Activated CD8-positive, alpha-beta memory T cell treated with anti-CD3 and anti-CD28 coated beads, Interleukin-2, amount 50 U/mL, for 1 hour (primary cell): ENCODE measurements around the gene SEMA3G.

ENCODE experiments used
- DNase-seq: peaks from one replicate; pipeline ENCODE4 v3.0.0-alpha.2; 2020; ENCODE audit errors: extremely low read depth

SEMA3G gene

DNA sequence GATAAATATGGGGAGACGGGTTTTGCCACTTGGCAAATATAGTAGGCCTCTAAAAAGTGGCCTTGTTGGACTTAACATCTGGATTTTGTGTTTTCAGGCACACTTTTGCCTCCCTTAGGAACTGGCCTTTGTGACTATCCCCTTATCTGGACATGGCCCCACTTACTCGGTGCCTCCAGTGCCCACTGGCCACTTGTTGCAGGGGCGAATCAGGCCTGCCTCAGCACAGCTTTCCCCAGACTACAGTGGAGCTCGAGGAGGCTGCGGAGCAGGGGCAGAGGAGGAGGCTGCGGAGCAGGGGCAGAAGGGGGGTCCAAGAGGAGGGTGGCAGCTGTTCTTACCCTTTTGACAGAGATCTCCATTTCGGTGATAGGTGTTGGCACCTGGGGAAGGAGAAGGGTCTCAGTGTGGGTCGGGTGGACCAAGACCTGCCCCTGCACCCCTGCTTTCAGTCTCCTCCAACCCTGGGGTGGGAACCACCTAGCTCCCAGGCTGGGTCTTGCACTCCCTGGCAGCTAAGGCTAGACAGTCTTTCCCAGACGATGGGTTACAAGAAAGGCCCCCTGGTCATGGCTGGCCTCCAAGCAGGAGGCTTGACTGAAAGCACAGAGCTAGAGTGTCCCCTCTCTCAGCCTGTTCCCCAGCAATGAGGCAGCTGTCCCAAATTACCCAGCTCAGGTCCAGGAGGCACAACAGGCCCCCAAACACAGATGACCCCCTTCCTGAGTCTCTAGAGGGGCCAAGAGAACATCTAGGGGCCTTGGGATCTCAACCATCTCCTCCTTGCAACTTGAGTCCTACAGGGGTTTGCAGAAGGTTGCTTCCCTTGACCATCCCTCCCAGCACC is 6.1 kb downstream of the SEMA3G start:
- no peak for DNase-seq

DNA sequence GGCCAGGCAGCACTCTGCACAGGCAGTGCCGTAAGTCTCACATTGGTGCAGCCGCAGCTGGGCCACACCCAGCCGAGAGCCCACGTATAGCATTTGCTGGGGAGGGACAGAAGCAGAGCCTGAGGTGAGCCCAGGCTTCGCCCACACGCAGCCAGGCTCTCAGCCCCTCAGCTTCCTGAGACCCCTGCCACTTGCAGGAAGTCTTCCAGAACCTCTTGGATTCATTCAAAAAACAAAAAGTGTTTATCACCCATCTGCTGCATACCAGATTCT is 6.9 kb downstream of the SEMA3G start:
- no peak for DNase-seq

DNA sequence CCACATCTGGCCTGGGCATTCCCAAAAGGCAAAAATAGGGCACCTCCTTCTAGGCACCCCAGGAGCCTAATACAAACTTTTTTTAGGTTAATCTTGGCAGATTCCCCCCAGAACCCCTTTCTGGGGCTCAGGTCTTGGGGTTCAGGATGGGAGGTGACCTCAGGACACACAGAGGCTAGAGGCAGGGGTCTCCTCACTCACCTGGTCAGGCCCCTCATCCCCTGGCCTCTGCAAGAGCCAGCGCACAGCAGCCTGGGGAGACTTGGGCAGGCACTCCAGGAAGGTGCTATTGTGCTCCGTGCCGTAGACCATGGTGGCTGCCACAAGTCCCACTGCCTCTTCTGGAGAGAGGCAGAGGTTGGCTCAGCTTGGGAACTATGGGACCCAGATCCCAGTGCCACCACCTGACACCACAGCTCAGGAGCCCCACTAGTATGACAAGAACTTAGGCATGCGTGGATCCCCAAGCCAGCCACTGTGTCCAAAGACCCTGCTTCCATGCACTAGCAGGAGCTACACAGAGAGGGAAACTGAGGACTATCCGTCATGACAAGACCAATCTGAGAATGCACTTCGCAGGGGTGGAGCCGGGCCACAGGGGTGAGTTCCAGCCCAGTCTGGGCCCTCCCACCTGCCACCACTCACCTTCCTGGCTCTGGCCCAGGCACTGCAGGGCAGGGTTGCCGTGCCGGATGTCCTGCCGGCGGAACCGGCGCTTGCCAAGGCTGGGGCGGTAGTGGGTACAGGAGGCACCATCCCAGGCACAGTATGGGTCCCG is 7.4 kb downstream of the SEMA3G start:
- DNase-seq: no peak

DNA sequence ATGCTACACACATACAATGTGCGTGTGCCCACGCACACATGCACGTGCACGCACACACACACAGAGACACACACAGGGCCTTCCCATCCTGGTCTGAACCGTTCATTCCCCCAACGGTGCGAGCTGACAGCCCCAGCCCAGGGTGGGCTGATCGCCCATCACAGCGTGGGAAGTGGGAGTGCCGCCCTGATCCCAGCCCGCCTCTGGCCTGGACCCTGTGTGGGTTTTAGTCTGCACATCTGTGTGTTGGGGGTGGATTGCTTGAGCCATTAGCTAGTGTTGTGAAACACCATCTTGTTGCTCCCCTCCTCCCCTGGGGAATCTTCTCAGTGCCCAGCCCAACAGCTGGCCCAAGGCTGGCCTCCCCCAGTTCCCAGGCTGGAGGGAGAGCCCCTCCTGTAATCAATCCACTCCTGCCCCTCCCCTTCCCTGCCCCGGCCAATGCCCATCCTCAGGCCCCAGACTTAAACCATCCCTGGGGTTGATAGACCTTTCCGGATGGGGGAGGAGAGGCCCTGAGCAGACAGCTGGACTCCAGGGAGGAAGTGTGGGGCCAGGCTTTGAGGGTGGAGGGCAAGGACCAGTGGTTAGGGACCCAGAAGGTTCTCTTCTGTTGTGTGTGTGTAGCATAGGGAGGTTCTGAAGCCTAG is 8.3 kb downstream of the SEMA3G start:
- DNase-seq: no peak

DNA sequence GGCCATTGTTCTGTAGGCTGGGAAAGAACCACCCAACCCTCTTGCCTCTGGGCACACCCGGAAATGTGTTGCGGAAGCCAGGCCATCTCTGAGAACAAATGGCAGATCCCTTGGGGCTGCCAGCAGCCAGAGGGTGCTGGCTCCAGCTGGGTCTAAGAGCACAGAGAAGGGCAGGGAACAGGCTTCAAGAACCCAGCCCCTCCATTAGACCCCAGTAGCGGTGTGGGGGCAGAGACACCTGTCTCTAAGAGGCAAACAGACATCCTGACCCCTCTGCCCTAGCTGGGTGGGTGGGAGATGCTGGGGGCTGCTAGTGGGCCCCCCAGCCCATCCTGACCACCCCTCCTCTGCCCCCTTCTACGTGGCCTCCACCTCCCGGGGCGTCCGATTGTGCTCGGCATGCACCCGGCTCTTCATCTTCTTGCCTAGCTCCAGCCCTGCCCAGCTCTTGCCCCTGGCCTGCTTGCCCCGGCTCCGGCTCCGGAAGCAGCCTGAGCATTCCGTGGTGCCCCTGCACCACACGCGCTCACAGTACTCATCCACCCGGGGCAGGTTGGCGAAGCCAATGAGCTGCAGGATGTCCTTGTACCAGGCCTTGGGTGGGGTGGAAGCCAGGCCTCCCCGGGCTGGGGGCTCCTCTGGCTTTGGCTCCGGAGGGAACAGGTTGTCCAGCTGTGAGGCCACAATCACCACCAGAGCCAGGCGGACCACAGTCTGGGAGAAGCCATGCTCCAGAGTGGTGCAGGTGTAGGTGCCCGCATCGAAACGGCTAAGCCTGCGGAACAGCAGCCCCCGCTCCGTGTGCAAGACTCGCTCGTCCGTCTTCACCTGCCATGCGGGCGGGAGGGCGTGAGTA is 9.4 kb downstream of the SEMA3G start:
- no peak for DNase-seq

DNA sequence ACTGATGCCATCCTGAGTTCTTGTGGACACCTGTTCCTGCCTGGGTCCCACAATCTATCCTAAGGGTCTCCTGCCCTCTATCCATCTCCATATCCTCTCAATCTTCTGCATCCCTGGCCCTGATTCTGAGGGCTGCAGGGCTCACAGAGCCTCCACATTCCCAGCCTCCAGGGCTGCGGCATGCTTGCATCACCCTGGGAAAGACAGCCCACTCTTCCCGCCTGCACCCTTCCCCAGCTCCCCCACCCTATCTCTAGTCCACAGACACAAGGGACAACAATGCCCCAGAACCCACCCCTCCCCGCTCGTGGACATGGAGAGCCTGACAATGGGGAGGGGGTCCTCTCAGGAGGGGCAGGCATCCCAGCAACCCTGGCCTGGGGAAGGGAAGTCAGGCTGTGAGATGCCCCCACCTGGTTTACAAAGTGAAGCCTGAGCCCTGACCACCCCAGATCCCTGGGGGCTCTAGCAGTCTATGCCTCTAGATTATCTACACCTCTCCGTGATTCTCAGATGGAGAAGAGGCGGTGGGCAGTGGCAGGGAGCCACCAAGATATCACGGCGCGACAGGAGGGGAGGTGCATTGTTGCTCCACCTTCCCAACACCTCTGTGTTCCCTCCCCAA is 10.3 kb downstream of the SEMA3G start:
- no peak for DNase-seq

DNA sequence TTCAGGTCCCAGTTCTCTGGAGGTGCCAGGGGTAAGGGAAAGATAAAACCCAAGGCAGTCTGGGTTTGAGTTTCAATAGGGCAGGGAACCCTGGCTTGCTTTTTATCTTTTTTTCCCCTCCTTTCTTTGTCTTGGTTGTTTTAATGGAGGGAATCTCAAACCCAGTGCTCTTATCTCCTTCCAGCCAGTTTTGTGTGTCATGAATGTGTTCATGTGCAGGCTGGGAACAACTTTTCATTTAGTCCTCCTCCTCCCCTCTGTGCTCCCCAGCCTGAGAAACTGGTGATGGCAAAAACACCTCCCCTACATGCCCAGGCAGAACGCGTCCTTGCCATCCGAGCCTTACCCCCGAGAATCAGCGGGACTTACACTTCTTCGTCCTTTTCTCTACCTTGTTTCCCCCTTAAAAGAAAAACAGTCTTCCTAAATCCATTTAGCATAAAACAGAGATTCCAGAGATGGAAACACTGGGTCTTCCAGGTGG is 10.9 kb downstream of the SEMA3G start:
- DNase-seq: no peak

DNA sequence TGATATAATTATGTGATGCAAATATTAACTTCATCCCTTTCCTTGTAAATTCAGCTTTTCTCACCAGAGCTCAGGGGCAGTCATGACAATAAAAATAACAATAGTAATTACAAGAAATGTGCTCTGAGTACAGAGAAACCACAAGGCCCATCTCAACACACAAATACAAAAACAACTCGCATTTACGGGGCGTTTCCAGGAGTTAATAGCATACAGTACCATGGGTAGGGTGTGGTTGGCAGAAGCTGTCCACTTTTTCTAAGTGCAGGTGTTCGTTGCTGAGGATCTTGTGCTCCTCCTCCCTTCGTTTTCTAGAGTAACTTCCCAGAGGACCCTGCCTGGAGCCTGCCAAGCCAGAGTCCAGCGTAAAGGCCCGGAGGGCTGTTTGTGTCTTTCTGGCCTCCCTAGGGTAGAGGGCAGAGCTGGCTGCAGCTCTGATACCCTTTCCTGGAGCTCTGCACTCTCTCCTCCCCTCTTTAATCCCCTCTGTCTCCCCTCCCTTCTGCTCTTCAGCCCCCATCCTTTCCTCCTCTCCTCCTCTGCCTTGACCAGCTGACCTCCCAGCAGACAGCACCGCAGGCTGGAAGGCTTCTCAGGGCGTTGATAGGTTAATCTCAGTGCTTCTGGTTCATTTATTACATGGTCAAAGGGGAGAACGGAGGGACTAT is 11.4 kb downstream of the SEMA3G start:
- DNase-seq: no peak

DNA sequence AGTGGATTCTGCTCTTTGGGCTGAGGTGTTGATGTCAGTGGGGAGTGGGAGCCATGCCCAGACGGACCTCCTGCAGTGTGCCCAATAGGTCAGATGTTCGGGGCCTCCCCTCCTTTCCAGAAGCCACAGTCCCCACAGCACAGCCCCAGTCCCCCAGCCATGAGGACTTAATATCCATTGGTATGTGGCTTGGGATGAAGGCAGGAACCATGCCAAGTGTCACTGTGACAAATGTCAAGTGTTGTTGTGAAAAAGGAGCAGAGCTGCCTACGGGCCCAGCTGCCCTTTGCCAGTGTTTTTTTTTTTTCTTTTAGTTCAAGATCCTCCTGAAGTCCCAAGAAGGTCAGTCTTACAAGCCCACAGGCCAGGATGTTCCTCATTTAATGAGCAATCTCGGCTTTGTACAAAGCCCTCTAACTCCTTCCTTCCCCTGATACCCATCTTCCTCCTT is 12.2 kb downstream of the SEMA3G start:
- no peak for DNase-seq

DNA sequence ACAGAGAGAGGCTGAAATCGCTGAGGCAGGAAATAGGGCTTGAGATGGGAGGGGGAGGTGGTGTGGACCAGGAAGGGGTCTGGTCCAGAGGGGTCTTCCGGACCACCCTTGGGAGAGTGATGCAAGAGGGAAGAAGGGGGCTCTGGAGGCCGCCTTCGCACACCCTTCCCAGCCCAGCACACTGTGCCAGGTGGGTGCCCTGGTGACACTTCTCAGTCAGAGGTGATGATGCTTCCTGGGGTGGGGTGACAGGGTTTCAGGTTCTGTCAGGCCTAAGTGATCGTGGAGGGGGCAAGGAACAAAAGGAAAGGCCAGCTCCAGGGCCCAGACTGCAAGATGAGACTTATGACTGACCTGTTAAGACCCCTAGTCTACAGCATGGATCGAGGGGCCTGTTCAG is 12.7 kb downstream of the SEMA3G start:
- no peak for DNase-seq

DNA sequence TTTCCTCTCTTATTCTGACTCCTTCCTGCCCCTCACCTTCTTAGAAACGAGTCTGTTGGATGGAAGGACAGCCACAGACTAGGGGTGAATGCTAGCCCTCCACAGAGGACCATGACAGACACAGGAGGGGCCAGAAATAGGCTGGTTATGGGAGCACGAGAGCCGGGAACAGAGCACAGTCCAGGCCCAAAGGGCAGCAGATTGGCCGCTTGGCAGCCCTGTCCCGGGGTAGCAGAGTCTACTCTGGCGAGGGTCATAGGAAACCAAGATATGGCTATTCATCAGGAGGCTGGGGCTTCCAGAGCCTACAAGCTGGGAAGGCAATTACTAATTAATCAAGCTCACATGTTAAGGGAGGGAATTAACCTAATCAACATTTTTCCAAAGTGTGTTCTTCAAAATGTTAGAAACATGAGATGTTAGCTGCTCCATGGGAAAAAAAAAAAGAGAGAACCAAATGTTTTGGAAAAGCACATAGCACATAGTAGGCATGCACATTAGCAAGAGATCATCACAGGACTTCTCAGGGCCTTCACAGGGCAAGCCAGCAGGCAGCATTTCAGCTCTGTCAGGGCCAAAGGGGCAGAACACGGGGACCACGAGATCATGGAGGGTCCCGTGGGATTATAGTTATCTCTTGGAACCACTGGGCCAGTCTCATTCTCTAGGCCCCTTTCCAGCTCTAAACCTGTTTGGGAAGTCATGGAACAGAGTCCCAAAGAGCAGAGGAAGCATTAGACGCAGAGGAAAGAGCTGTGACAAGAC is 13.3 kb downstream of the SEMA3G start:
- DNase-seq: no peak

DNA sequence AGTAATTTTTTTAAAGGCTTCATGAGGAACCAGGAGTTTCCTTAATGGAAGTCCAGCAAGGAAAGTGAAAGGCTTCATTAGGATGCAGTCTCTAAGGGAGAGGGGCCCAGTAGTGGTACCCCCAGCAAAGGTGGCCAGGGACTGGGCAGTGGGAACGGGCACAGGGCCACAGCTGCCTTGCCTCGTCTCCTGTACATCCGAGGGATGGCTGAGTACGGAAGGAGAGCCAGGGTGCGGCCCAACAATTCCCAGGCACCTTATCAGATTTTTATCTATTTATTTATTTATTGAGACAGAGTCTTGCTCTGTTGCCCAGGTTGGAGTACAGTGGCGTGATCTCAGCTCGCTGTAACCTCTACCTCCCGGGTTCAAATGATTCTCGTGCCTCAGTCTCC is 14.5 kb downstream of the SEMA3G start:
- no peak for DNase-seq

DNA sequence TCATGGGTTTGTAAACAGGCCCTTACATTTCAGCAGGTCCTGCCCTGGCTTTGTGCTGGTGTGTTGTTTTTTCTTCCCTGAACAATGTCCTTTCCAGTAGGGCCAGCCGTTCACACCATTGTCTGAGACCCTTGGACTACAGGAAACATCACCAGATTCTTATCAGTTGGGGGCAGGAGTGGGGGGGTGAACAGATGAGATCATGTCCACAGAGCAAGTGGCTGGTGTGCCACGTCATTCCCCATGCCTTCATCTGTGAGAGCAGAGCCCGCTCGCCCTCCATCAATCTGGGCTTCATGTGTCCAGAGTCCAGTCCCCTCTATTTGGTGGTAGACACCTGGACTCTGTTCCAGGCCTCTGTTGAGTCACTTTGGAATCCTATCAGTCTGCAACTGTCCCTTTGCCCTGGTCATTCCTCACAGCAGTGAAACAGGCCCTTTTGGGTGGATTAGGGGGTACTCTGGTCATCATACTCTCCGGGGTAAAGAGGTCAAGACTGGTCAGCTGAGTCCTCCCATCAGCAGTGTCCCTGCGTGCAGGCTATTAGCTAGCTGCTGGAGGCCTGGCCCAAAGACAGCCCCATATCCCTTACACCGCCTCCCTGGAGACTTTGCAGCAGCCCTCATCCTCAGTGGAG is 15.0 kb downstream of the SEMA3G start:
- no peak for DNase-seq

DNA sequence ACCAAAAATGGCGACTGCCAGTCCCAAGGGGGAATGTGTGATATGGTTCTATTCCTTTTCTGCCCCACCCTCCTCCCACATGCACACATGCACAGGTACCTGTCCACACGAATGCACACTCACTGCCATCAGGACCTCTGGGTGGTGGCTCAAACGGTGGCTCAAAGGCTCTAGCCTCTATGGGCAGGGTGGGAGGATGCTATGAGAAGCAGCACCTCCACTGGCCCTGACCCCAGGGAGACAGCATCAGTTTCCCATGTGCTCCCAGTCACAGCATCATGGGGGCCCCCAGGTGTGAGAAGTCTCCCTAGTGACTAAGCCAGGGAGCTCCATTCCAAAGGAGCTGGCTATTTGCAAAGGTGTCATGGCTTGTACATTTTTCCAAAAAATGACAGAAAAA is 15.9 kb downstream of the SEMA3G start:
- DNase-seq: no peak

DNA sequence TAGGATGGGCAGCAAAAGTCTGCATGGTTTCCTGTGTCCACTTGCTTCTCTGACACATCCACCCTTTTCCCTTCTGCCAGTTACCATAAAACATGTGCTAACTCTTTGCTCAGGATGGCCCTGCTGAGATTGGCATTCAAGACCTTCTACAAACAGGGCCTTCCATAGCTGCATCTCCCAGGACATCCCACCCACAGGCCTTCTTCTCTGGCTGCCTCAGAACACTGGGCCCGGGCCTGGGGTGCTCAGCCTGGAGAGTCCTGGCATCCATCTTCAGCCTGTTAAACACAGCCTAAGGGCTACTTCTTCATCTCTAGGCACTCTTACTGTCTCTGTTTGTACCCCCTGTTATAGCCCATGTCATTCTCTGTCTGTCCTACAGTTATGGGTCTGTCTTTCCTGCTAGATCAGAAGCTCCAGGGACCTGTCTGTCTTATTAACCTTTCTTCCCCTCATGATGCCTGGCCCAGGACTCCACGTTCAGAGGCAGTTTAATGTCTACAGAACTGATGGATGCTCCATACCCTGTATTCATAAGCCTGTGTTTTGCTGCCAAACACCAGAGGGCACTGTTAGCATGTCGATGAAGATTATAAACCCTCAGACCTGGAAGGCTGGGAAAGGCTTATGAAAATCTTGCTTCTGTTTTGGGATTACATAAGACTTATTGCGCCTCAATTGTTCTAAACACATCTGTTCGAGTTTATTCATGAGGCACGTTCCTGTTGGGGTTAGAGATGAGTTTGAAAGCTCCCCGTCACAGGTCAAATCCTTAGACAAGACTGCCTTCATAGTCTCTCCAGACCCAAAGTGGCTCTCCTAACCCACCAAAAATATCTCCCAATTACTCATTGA is 16.5 kb downstream of the SEMA3G start:
- DNase-seq: no peak

DNA sequence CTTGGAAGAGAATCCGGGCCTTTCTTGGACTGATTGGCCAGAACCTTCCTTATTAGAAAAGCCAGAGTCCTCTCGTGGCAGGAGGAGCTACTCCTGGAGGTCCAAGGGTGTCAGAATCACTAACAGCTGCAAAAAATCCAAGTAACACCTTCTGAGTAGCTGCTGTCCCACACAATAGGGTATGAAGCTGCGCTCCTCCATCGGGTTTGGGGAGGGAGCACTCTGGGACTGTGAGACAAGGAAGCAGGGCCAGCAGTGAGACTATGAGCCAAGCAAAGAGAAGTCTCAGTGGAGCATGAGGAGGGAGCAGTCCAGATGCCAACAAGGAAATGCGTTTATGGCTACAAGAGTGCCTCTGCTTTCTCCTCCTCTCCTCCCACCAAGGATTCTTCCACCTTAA is 21.7 kb downstream of the SEMA3G start:
- DNase-seq: no peak

DNA sequence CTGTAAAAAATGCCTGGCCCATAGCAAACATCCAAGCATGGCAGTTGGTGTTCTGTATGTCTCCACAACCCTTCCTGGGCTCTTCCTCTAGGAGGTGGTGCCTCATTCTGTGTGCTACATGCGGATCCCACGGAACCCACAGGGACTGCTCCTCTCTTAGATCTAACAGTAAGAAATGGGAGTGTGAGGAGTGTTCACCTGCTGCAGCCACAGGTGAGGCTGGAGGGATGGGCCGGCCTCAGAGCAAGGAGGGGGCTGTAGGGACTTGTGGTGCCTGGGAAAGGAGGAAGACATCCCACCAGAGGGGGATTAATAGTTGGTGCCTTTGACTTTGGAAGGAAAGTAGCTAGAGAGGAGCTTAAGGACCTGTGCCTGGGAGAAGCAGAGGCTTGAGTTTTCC is 22.2 kb downstream of the SEMA3G start:
- no peak for DNase-seq

DNA sequence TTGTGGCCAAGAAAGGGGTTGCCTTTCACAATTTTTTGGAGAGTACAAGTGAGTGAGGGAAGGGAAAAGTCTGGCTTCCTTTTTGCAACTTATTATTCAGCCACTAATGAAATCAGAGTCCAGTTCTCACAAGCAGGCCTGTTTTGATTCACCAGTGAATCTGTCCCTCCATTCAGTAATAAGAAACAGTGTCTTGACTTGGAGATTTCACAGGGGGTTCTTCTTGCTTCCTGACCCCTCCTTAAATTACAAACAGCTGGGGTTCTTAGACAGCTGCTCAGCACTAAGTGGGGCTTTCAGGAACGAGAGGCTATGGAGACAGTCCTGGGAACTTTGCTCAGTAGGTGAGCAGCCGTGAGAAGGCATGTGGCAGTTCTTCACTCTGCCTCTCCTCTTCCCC is 24.5 kb downstream of the SEMA3G start:
- DNase-seq: no peak

DNA sequence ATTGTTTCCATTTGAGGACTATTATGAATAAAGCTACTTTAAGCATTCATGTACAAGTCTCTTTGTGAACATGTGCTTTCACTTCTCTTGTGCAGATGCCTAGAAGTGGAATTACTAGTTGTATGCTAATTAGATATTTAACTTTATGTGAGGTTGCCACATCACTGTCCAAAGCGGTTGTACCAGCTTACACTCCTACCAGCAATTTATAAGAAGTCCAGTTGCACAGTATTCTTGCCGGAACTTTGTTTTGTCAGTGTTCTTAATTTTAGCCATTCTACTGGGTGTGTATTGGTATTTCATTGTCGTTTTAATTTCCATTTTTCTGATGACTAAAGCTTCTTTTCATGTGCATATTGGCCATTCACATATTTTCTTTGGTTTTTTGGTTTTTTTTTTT is 29.1 kb downstream of the SEMA3G start:
- no peak for DNase-seq
